Measurements from ENCODE around the gene RBM3.
A peak's percentile ranks its signal among the peaks of the same experiment; 100 is the strongest.

Gene RBM3

DNA sequence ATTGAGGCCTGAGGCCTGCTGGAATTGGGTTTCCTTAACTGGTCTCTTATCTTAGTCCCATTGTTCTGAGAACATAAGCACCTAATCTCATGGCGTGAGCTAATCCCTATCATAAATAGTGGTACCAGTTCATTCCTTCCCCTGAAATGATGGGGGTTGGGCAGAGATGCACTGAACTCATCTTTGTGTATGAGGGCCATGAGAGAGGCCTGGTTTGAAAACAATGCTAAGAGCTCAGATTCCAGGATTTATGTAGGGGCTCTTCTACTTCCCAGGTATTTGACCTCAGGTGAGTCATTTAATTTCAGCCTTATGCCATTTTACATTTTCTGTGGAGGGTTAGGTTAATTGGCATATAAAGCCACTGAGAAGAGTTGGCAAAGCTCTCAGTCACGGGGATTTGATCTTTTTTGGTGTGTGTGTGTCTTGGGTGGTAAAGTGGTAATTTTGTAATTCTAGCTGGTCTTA, 4.4 kb downstream of the RBM3 start:
- no peak for DNase-seq

DNA sequence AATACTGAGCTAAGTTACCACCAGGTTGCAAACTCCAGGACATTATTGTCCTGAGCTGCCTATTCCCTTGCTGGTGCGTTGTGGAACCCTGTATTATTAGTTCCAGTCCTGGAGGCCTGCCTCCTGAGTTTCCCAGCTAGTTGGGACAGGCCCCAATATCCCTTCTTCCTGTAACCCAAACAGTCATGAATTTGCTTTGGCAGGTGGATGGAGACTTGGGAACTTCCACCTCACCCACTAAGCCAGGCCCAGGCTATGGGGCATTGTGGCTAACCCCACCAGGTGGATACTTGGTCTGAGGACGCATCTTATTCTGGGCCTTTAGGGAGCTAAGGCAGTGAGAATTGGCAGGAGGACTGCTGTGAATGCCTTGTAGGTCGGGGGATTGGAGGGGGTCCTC, 5.0 kb downstream of the RBM3 start:
- DNase-seq: no peak

DNA sequence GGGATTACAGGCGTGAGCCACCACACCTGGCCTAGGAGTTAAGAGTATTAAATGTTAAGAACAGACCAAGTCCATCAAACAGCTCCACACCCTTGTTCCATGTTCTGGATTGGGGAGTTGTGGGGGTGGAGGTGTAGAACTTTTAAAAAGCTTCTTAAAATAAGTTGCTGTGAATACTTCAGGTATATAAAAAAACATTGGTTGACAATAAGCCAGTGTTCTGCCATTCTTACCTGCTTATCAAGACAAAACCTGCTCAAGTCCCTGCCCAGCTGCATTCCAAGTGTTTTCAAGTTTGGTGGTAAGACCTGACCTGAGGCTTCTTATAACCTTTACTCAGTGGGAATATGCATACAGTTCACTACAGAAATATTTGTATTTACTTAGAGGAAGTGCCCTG, 6.4 kb downstream of the RBM3 start:
- DNase-seq: no peak

DNA sequence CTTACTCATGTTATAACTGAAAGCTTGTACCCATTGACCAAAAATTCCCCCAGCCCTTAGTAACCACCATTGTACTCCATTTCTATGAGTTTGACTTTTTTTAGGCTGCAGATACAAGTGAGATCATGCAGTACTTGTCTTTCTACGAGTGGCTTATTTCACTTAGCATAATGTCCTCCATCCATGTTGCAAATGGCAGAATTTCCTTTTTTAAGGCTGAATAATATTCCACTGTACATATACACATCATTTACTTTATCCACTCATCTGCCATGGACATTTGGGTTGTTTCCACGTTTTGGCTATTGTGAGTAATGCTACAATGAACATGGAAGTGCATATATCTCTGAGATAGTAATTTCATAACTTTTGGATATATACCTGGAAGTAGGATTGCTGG, 10.4 kb downstream of the RBM3 start:
- no peak for DNase-seq

DNA sequence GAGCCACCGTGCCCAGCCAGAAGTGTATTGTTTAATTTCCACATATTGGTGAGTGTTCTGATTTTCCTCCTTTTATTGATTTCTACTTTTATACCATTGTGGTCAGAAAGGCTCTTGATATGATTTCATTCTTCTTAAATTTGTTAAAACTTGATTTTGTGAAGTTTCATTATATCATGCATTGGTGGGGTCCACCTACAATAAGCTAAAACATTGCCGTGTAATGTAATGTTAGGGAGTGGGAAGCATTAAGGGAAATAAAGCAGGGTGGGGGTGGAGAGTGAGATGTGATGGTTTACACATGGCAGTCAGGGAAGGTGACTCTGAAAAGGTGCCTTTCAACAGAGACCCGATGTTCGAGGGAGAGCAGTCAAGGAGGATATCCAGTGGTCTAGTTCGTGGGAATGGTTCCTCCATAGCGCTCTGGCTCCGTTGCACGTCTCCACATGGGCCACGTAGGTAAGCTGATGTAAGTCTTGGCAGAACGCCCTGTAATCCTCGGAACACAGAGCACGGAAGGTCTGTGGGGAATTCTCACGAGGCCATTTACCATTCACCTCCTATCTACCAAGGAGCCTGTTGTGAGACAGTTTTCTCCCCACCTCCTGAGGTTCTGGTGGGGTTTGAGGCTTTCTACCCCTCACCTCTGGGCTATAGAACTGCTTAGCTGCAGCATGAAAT, 15.3 kb downstream of the RBM3 start:
- no peak for DNase-seq

DNA sequence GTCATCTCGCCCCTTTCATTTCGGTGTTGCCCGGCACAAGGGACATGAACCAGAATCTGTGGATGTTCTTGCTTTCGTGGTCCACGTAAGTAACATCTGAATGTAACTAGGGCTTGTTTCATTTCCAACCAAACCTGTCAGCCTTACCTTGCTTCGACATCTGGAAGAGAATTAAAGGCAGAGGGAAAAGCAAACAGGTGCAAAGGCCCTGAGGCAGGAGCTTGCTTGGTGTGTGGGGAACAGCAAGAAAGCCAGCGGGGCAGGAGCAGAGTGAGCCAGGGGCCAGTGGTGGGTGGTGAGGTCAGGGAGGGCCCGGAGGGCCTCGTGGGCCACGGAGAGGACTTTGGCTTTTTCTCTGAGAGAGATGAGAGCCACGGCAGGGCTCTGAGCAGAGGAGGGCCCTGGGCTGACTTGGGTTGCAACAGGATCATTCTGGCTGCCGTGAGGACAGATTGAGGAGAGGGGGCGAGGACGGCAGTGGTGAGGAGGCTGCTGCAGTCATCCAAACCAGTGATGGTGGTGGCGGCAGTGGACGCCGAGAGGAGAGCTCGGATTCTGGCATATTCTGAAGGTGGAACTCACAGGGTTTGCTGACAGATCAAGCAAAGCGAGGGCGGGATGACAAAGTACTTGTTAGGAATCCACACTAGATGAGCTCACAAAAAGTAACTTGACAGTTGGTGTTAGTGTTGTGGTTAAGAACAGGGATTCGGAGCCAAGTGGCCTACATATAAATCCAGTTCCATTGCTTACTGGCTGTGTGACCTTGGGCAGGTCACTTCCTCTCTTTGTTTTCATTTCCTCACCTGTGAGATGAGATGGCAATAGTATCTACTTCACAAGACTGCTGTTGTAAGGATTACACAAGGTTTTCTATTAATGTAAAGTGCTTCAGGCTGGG, 16.2 kb downstream of the RBM3 start:
- no peak for DNase-seq

DNA sequence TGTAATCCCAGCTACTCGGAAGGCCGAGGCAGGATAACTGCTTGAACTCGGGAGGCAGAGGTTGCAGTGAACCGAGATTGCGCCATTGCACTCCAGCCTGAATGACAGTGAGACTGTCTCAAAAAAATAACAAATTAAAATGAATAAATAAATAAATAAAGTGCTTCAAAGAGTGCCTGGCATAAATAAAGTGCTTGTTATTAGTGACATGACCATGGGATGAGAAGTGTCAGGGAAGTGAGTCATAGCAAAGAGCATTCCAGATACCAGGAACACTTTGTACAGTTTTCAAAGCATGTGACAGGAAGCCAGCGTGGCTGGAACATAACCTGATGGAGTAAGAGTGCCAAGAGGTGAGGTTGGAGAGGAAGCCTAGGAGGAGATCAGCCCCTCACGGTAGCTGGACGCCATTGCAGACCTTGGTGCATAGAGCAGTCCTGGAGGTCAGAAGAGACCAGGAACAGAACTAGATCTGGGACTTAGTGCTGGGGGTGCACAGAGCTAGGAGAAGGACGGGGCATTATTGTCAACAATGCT, 17.0 kb downstream of the RBM3 start:
- no peak for DNase-seq

DNA sequence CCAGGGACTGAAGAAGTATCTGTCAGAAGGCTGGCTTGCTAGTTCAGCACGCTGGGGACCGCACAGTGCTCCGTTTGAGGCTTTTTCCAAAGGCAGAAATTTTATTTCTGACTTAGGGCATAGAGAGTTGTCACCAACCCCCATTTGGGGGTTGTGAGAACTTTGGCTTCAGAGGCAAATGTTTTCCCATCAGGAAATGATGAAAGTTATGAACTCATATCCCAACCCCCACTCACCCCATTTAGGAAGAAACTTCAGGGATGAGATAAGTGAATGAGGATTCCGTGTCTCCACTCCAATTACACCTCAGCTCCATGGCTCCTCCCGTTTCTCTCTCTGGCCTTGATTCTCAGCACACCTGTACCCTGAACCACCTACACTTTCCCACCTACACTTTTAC, 18.7 kb downstream of the RBM3 start:
- DNase-seq: no peak

DNA sequence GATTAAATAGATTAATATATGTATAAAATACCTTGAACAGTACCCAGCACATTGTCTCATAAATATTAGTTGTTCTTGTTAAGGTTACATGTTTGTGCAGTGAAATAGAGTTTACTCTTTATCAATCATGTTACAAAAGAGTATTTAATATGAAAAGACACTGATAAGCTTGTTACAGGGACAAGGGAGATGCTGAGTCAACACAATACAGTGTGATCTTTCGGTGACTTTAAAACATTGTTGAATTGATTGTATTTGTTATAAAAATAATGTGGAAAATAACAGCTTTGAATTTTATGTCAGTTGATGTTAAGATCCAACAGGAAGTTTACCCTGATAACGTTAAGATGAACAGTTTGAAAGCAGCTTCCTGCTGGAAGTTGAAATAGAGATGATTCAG, 21.6 kb downstream of the RBM3 start:
- no peak for DNase-seq

DNA sequence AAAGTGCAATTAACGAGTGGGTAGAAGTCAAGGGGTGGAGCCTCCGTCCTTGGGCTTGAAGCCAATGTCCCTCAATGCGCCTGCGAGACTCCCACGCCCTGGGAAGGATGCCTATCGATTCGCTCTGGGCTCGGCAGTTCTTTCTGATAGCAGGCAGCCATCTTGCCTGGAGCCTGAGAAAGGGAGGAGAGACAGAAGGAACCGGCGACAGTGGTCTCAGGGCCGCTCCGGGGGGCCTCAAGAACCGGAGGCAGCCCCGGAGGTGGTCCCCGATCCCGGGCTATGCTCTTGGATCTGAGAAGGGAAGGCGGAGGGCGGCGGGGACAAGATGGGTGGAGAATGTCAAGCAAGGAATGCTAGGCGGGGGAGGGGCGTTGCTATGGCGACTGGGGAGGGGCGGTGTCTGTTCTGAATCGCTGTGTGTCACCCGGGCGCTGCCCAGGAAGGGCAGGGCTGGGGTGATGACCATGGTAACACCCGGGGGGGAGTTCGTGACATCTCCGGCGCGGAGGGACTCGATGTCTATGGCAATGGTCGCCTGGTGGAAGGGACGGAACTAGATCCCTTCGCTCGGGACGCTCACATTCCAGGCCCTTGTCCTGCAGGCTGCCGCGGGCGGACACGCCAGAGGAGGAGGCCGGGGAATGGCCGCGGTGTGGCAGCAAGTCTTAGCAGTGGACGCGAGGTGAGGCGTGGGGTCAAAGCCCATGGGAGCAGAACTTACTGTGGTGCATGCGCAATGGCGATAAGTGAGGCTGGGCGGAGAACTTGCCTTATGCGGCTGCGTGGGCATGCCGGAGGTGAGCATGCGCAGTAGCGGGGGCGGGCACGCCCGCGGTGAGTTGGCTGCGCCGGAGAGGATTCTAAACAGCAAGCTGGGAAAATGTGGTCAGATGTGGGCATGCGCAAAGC, 23.3 kb downstream of the RBM3 start, which contains the start of gene WDR13:
Gene WDR13 (plus strand): TSS at position 140 of the 912 bp plus-strand sequence. CDS start 505 bp downstream, at position 645.
- DNase-seq: peak; percentile 94

DNA sequence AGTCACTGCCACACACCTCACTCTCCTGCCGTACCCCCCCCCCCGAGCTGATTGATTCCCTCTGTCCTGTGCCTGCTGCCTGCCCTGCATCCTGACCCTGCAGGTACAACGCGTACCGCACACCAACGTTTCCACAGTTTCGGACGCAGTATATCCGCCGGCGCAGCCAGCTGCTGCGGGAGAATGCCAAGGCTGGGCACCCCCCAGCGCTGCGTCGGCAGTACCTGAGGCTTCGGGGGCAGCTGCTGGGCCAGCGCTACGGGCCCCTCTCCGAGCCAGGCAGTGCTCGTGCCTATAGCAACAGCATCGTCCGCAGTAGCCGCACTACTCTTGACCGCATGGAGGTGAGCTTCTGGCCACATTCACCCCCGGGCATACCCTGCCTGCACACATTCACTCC, 24.3 kb downstream of the RBM3 start:
- no peak for DNase-seq

DNA sequence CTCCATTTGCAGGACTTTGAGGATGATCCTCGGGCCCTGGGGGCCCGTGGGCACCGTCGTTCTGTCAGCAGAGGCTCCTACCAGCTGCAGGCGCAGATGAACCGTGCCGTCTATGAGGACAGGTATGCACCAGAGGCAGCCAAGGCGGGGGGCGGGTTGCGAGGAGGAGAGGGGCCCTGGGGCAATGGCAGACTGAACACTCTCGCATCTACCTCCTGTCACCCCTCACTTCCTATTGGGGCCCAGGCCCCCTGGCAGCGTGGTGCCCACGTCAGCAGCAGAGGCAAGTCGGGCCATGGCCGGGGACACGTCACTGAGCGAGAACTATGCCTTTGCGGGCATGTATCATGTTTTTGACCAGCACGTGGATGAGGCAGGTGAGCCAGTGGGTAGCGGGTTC, 25.1 kb downstream of the RBM3 start:
- no peak for DNase-seq

DNA sequence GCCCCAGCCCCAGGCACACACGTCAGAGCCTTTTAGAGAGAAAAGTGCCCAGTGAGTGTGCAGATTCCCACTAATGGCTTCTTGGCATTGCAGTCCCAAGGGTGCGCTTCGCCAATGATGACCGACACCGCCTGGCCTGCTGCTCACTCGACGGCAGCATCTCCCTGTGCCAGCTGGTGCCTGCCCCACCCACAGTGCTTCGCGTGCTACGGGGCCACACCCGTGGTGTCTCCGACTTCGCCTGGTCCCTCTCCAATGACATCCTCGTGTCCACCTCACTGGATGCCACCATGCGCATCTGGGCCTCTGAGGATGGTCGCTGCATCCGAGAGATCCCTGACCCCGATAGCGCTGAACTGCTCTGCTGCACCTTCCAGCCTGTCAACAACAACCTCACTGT, 25.9 kb downstream of the RBM3 start:
- no peak for DNase-seq

DNA sequence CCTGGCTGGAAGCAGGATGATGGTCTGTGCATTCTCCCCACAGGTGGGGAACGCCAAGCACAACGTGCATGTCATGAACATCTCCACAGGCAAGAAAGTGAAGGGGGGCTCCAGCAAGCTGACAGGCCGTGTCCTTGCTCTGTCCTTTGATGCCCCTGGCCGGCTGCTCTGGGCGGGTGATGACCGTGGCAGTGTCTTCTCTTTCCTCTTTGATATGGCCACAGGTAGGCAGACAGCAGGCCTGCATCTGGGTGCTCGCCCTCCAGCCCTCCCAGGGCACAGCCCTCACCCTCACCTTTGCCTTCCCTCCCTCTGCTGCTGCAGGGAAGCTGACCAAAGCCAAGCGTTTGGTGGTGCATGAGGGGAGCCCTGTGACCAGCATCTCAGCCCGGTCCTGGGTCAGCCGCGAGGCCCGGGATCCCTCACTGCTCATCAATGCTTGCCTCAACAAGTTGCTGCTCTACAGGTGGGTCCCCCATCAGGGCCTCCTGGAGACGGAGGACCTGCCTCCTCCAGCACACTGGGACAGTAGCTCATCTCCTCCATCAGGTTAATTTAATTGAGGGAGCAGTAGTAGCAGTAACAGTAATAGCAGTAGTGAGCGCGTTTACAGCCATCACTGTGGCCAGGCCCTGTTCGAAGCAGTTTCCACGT, 27.6 kb downstream of the RBM3 start:
- DNase-seq: no peak

DNA sequence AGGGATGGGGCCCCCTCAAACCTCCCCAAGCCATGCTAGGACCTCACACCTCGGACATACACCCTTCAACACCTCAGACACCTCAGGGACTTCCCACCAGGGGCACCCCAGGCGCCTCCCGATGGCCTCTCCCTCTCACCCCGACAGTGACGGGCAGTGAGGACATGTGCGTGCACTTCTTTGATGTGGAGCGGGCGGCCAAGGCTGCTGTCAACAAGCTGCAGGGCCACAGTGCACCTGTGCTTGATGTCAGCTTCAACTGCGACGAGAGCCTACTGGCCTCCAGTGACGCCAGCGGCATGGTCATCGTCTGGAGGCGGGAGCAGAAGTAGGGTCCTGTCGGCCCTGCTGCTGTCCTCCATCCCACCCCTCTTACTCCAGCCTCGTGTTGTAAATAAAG, 30.4 kb downstream of the RBM3 start:
- no peak for DNase-seq

DNA sequence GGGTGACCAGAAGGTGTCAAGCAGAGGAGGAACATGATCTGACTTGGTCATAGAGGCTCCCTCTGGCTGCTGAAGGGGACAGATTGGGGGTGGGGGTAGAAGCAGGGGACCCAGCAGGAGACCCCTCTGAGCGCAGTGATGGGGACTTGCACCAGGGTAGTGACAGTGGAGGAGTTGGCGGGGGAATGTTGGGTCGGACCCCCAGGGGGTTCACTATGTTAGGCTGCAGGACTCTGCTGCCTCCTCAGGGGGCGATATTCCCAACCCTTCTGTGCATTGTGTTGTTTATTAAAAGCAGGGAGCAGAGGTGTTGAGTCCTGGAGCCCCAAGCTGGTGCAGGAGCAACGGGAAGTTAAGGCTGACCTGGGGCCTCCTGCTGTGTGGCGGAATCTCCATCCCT, 31.8 kb downstream of the RBM3 start:
- no peak for DNase-seq

DNA sequence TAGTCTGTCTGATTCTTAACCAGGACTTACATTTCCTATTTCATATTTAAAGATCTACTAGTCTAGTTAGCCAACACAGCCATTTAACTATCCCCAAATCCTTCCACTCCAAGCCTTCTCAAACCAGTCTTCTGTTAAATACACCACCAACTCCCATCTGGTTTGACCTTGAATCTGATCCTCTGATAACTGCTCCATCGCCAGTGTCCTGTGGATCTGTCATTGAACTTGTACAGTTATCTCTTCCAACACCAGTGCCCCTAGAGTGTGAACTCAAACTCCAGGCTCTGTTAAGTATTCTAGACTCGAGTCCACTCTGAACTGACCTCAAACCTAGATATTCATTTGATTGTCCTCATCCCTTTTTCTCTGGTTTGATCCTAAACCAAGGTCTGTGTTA, 37.4 kb downstream of the RBM3 start:
- DNase-seq: no peak

DNA sequence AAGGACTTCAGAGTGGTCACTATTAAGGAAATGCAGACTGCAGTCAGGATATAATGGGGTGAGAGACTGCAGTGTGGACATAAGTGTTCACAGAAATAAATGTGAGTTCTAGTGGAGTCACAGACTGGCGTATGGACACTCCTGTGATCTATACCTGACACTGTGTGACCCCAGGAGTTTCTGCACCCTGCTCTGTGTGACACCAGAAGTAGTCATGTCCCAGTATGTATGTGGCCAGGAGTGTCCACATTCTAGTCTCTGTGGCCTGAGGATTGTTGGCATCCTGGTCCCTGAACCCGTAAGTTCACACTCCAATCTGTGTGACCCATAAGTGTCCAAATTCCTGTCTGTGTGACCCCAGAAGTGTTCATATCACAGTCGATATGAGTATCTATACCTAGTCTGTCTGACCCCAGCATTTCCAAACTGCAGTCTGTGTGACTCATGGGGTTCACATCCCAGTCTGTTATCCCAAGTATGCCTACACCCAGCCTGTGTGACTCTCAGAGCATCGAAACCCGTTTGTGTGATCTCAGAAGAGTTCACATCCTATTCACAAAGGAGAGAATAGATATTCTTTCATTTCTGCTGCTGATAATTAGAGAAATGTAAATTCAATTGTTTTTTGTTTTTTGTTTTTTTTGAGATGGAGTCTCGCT, 39.3 kb downstream of the RBM3 start:
- DNase-seq: no peak

DNA sequence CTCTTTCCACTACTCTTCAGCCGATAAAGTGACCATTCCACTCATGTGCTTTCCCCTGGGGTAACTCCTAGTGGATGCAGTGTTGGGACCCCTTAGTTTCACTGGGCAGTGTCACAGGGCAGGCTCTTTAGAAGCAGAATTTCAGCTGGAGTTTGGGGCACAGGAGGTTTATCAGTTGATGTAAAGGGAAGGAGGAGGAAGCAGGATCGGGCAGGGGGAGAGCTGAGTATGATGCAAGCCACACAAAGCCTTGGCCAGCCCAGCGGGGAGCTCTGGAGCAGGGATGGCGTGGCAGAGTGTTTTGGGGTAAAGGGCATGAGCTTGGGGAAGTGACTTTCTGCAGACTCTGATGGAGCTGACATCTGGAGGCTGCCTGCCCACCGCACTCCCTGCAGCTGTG, 42.3 kb downstream of the RBM3 start:
- no peak for DNase-seq

DNA sequence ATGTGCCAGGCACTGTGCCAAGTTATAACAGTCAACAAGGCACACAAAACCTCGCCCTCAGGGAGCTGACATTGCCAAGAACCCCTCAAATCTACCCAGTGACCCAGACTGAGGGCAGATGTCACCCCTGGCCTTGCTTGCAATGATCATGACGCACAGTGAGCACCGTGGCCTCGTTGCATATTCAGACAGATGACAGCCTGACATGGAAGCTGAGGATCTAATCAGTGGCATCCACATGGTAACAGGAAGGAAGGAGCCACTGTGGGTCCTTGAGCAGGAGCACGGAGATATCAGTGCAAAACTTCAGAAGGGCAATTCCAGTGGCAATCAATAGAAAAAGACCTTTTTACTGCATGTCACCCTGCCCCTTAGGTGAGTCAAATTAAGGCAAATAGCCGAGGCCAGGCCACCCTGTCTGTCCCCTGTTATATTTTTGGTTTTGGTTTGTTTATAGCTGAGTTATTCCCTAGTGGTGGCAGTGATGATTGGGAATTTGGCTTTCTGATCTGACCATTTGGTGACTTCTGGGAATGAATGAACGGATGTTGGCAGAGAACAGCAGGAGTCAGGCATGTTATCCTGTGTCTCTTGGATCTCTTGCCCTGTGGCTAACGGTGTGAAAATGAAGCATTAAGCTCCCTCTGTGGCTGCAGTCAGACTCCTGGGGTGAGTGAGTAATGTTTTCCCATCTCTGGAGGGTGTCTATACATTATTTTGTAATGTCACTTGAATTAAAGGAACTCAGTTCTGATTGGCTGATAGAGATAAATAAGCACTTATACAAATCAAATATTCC, 43.5 kb downstream of the RBM3 start:
- DNase-seq: no peak

All from CD4-positive, alpha-beta T cell treated with Interleukin-17A for 1 hour (primary cell).